Ovary (tissue), 9 donors: Measurements from ENCODE around the gene CTNNBL1. TPM values are rescaled to one million over a fixed set of nuclear protein-coding genes. Genes with fewer than 3 reads are reported as not detected.
"Not testable (repeated sequence)": the region's sequence is repeated elsewhere in the genome, so short reads cannot be mapped to it uniquely, and the experiment has no call there.

ENCODE experiments used
- DNase-seq, 5 donors: peaks; one replicate each; pipeline ENCODE4 v3.0.0-alpha.2; 2019 to 2020
- H3K27ac ChIP-seq, 2 donors: fragments of 200-600 bp; one replicate each; pipeline versions ENCODE4 v1.5.1 to v1.8.0; 2019 to 2022
- H3K27me3 ChIP-seq: fragments of 200-600 bp; one replicate; pipeline ENCODE4 v1.8.0; 2022
- H3K36me3 ChIP-seq: fragments of 200-600 bp; sonication (generic); one replicate; pipeline ENCODE4 v1.5.1; 2019
- H3K4me1 ChIP-seq: one replicate; pipeline ENCODE4 v1.8.1; 2013; ENCODE audit warnings: mild to moderate bottlenecking, moderate library complexity; ENCODE audit not compliant: insufficient read depth
- H3K4me3 ChIP-seq: fragments of 200-600 bp; sonication (generic); one replicate; pipeline ENCODE4 v1.5.1; 2017
- H3K9me3 ChIP-seq, 2 donors: fragments of 200-600 bp in 1 of 2; sonication (generic) in 1 of 2; one replicate each; pipeline versions ENCODE4 v1.5.1 to v1.8.1; 2013 to 2019; ENCODE audit warnings: mild to moderate bottlenecking in 1 of 2, moderate library complexity in 1 of 2
- CTCF ChIP-seq, 3 donors: fragments of 450-650 bp in 2 of 3; fragments of 200-600 bp in 1 of 3; IDR thresholded peaks; one replicate each; pipeline versions ENCODE4 v1.5.1 to v1.8.0; 2016 to 2022; ENCODE audit warnings: antibody characterized with exemption in 3 of 3, mild to moderate bottlenecking in 1 of 3
- EP300 ChIP-seq: sonication (generic); formaldehyde crosslinking; IDR thresholded peaks from one replicate; pipeline ENCODE4 v1.6.1; 2017; ENCODE audit warnings: antibody characterized with exemption
- POLR2A ChIP-seq: fragments of 450-650 bp; IDR thresholded peaks from one replicate; pipeline ENCODE4 v1.6.1; 2017; ENCODE audit warnings: antibody characterized with exemption, mild to moderate bottlenecking, moderate library complexity
- WGBS, 3 donors: extraction: QIAGEN DNeasy Blood & Tissue Kit in 1 of 3; methylation state at CpG; one replicate each; pipeline versions ENCODE4 v1.1.5 to v1.1.7; 2013 to 2017; 5-methylcytosine and 5-hydroxymethylcytosine counted together
- intact Hi-C, 4 donors: fragments of 100-400 bp; cut with DNase I; formaldehyde crosslinking; loops; one replicate each; pipeline versions ENCODE4 v1.11.0 to v1.15.1; 2022 to 2023
- polyA plus RNA-seq, 2 donors: library from polyadenylated mRNA; stranded (reverse); fragments of 200-250 nt in 1 of 2; fragments of 350-450 nt in 1 of 2; fragmentation: Illumina TruSeq in 1 of 2; extraction: RNeasy Lipid Tissue Mini Kit (QIAGEN cat#74804) in 1 of 2; gene quantifications; one replicate each; pipeline ENCODE4 v1.2.3, GENCODE V29; 2013 to 2014
- total RNA-seq, 7 donors: library from RNA; depleted of rRNA in 2 of 7; stranded (reverse); fragments of >200 nt in 2 of 7; fragmentation: NEBNext Ultra II Directional in 3 of 7; extraction: Animal tissue kit (Norgen Biotek cat#: 25700) in 3 of 7; gene quantifications; one replicate each; pipeline versions ENCODE4 v1.1.0 to v1.2.4, GENCODE V29; 2016 to 2023
- donor health status: DM: no; HTN: no; CAD: no; lungs with moderate emphysema.
- donor health status: DM: no; HTN: no; CAD: no.
- donor health status: Bipolar disorder and iron deficiency.
- donor health status: DM: yes; HTN: yes; CAD: no.
- donor health status: DM: no; HTN: no; CAD: no.
- donor health status: DM: yes; HTN: yes; CAD: no.

Gene CTNNBL1
- total and polyA plus RNA-seq, 9 donors: 17.3 to 58.7 (median 42.3) TPM

- WGBS, 3 donors: 90 to 93% (median 92%) methylated on average over 6 of the region's 6 CpGs
- no peaks in the 10 kb centered on the region for H3K9me3 ChIP-seq
These were observed 156.3 kb downstream of the CTNNBL1 start for GRCh38 chr20:37850036-37850592.

GRCh38 chr20:37850724-37851355 lies 157.0 kb downstream of the CTNNBL1 start:
- intact Hi-C loops: no loop called here
- 76 to 87% (median 76%) methylated on average over 10 of the region's 10 CpGs for WGBS, 3 donors
- no peaks in the 10 kb centered on the region for H3K36me3 ChIP-seq

More at GRCh38 chr20:37850036-37850592, 156.3 kb downstream of the CTNNBL1 start:
- intact Hi-C loops: no loop called here
- DNase-seq: no peak
- TF ChIP-seq CTCF (IDR thresholded peaks at IDR 0.05): no peak
- no peak for TF ChIP-seq EP300
- TF ChIP-seq POLR2A: no peak
- no peaks in the 10 kb centered on the region for H3K36me3 ChIP-seq
- H3K4me3 ChIP-seq: no peak overlapping the region
- peaks cover 2% of the 10 kb centered on the region for H3K4me1 ChIP-seq
- no peak overlapping the region for H3K27ac ChIP-seq
- H3K27me3 ChIP-seq: no peaks in the 10 kb centered on the region

GRCh38 chr20:37852666-37853065 lies 158.8 kb downstream of the CTNNBL1 start:
- no peaks in the 10 kb centered on the region for H3K9me3 ChIP-seq
- no peaks in the 10 kb centered on the region for H3K36me3 ChIP-seq
- TF ChIP-seq EP300: no peak
- WGBS, 3 donors: 89 to 94% (median 91%) methylated on average over 6 of the region's 6 CpGs
- H3K27ac ChIP-seq: no peak overlapping the region
- DNase-seq: no peak
- no peaks in the 10 kb centered on the region for H3K27me3 ChIP-seq
- no peaks in the 10 kb centered on the region for H3K4me1 ChIP-seq
- no peak overlapping the region for H3K4me3 ChIP-seq
- intact Hi-C loops: no loop called here

More at GRCh38 chr20:37850724-37851355, 157.0 kb downstream of the CTNNBL1 start:
- H3K4me1 ChIP-seq: no peaks in the 10 kb centered on the region
- TF ChIP-seq EP300 (no peak), CTCF (IDR thresholded peaks at IDR 0.05) (no peak), POLR2A (no peak)
- no peaks in the 10 kb centered on the region for H3K9me3 ChIP-seq
- no peak overlapping the region for H3K4me3 ChIP-seq
- no peak for DNase-seq
- no peak overlapping the region for H3K27ac ChIP-seq
- H3K27me3 ChIP-seq: no peaks in the 10 kb centered on the region

- TF ChIP-seq POLR2A (no peak), CTCF (IDR thresholded peaks at IDR 0.05) (no peak), EP300 (no peak)
- intact Hi-C loops: no loop called here
- DNase-seq: no peak
- H3K4me3 ChIP-seq: no peak overlapping the region
- no peak overlapping the region for H3K27ac ChIP-seq
- WGBS, 3 donors: 97% methylated on average over 2 of the region's 2 CpGs
- H3K4me1 ChIP-seq: no peaks in the 10 kb centered on the region
- H3K36me3 ChIP-seq: no peaks in the 10 kb centered on the region
- no peaks in the 10 kb centered on the region for H3K27me3 ChIP-seq
- no peaks in the 10 kb centered on the region for H3K9me3 ChIP-seq
These were observed 160.1 kb downstream of the CTNNBL1 start for GRCh38 chr20:37853823-37854375.

GRCh38 chr20:37856034-37856433 lies 162.2 kb downstream of the CTNNBL1 start:
- H3K27me3 ChIP-seq, H3K4me1 ChIP-seq, DNase-seq, intact Hi-C loops, H3K27ac ChIP-seq, H3K4me3 ChIP-seq, H3K36me3 ChIP-seq, H3K9me3 ChIP-seq: not testable (repeated sequence)
- 97% methylated on average over 5 of the region's 5 CpGs for WGBS, 3 donors
